H9 (cell line): Measurements from ENCODE around the gene NSUN6. TPM values are rescaled to one million over a fixed set of nuclear protein-coding genes. Genes with fewer than 3 reads are reported as not detected.

Source experiments
- DNase-seq: peaks from one replicate; pipeline ENCODE4 v3.0.0-alpha.2; 2017
- H2AFZ ChIP-seq: one replicate; pipeline ENCODE4 v1.6.1; 2013; ENCODE audit warnings: mild to moderate bottlenecking, low read length, control low read depth, moderate library complexity
- H2AK5ac ChIP-seq: 2 replicates; pipeline ENCODE4 v1.6.1; 2013; ENCODE audit warnings: low read length, control low read depth, mixed read lengths; ENCODE audit not compliant: insufficient read length
- H2BK120ac ChIP-seq: one replicate; pipeline ENCODE4 v1.6.1; 2013; ENCODE audit warnings: low read depth, mild to moderate bottlenecking, low read length, control low read depth, inconsistent platforms; ENCODE audit not compliant: poor library complexity, severe bottlenecking
- H2BK12ac ChIP-seq: 2 replicates; pipeline ENCODE4 v1.6.1; 2013; ENCODE audit warnings: low read length, control low read depth, mixed read lengths, low read depth; ENCODE audit not compliant: insufficient read length
- H2BK15ac ChIP-seq: 2 replicates; pipeline ENCODE4 v1.6.1; 2013; ENCODE audit warnings: low read depth, low read length, control low read depth
- H2BK20ac ChIP-seq: one replicate; pipeline ENCODE4 v1.6.1; 2013; ENCODE audit warnings: low read depth, mild to moderate bottlenecking, low read length, control low read depth, inconsistent platforms; ENCODE audit not compliant: poor library complexity, severe bottlenecking
- H2BK5ac ChIP-seq: 2 replicates; pipeline ENCODE4 v1.6.1; 2013; ENCODE audit warnings: low read length, control low read depth, mixed read lengths; ENCODE audit not compliant: insufficient read length
- H3K14ac ChIP-seq: 2 replicates; pipeline ENCODE4 v1.6.1; 2013; ENCODE audit warnings: low read length, control low read depth; ENCODE audit not compliant: insufficient read depth
- H3K18ac ChIP-seq: 2 replicates; pipeline ENCODE4 v1.6.1; 2013; ENCODE audit warnings: low read depth, mild to moderate bottlenecking, mixed read lengths, low read length, control low read depth; ENCODE audit not compliant: insufficient read length
- H3K23ac ChIP-seq: 2 replicates; pipeline ENCODE4 v1.6.1; 2013; ENCODE audit warnings: low read length, control low read depth, mixed read lengths, low read depth; ENCODE audit not compliant: insufficient read length
- H3K23me2 ChIP-seq: 2 replicates; pipeline ENCODE4 v1.6.1; 2013; ENCODE audit warnings: low read depth, mild to moderate bottlenecking, mixed read lengths, low read length, control low read depth; ENCODE audit not compliant: insufficient read length, poor library complexity, severe bottlenecking
- H3K27ac ChIP-seq: 2 replicates; pipeline ENCODE4 v1.5.1; 2013; ENCODE audit warnings: low read length, control low read depth, mixed read lengths, low read depth; ENCODE audit not compliant: insufficient read length
- H3K27me3 ChIP-seq: 2 replicates; pipeline ENCODE4 v1.6.1; 2013; ENCODE audit warnings: low read length, control low read depth, inconsistent platforms; ENCODE audit not compliant: insufficient read depth
- H3K4ac ChIP-seq: 2 replicates; pipeline ENCODE4 v1.6.1; 2013; ENCODE audit warnings: low read depth, mild to moderate bottlenecking, control low read depth, inconsistent platforms, low read length, moderate library complexity
- H3K4me1 ChIP-seq: 2 replicates; pipeline ENCODE4 v1.6.1; 2013; ENCODE audit warnings: low read length, control low read depth, inconsistent platforms; ENCODE audit not compliant: insufficient read depth
- H3K4me2 ChIP-seq: 2 replicates; pipeline ENCODE4 v1.6.1; 2013; ENCODE audit warnings: low read length, control low read depth, mixed read lengths; ENCODE audit not compliant: insufficient read length, insufficient read depth
- H3K56ac ChIP-seq: 2 replicates; pipeline ENCODE4 v1.6.1; 2013; ENCODE audit warnings: low read depth, mild to moderate bottlenecking, mixed read lengths, low read length, control low read depth; ENCODE audit not compliant: insufficient read length
- H3K79me1 ChIP-seq: 2 replicates; pipeline ENCODE4 v1.6.1; 2013; ENCODE audit warnings: low read depth, mild to moderate bottlenecking, moderate library complexity, low read length, control low read depth, inconsistent platforms; ENCODE audit not compliant: insufficient read depth, poor library complexity, severe bottlenecking
- H3K79me2 ChIP-seq: 2 replicates; pipeline ENCODE4 v1.6.1; 2013; ENCODE audit warnings: low read length, control low read depth, inconsistent platforms; ENCODE audit not compliant: insufficient read depth
- H3K9ac ChIP-seq: 2 replicates; pipeline ENCODE4 v1.6.1; 2013; ENCODE audit warnings: low read length, control low read depth, mixed read lengths; ENCODE audit not compliant: insufficient read length; ENCODE audit errors: extremely low read depth
- H3K9me3 ChIP-seq: one replicate; pipeline ENCODE4 v1.6.1; 2013; ENCODE audit warnings: low read depth, low read length, inconsistent platforms; ENCODE audit not compliant: control insufficient read depth
- H3T11ph ChIP-seq: one replicate; pipeline ENCODE4 v1.6.1; 2013; ENCODE audit warnings: mild to moderate bottlenecking, low read length, control low read depth, inconsistent platforms
- H4K20me1 ChIP-seq: one replicate; pipeline ENCODE4 v1.6.1; 2013; ENCODE audit not compliant: control insufficient read depth, insufficient read length, insufficient read depth
- H4K5ac ChIP-seq: 2 replicates; pipeline ENCODE4 v1.6.1; 2013; ENCODE audit warnings: low read depth, mild to moderate bottlenecking, mixed read lengths, low read length, control low read depth; ENCODE audit not compliant: insufficient read length
- H4K8ac ChIP-seq: replicated peaks from 2 replicates; pipeline ENCODE4 v1.6.1; 2013; ENCODE audit warnings: low read length, control low read depth, mixed read lengths, low read depth; ENCODE audit not compliant: insufficient read length
- H4K91ac ChIP-seq: 2 replicates; pipeline ENCODE4 v1.6.1; 2013; ENCODE audit warnings: low read depth, mild to moderate bottlenecking, moderate library complexity, mixed read lengths, low read length, control low read depth; ENCODE audit not compliant: insufficient read length
- H3K27ac Mint-ChIP-seq, 3 experiments: 2 replicates in 2 of 3; 3 replicates in 1 of 3; pipeline ENCODE4 v1.8.0; 2020 to 2021; ENCODE audit warnings: mixed read lengths in 3 of 3, mild to moderate bottlenecking in 1 of 3, moderate library complexity in 1 of 3
- H3K27me3 Mint-ChIP-seq: 2 replicates; pipeline ENCODE4 v1.8.0; 2021; ENCODE audit warnings: low read depth, mild to moderate bottlenecking, moderate library complexity, mixed read lengths
- H3K36me3 Mint-ChIP-seq, 3 experiments: 2 replicates in 2 of 3; 3 replicates in 1 of 3; pipeline ENCODE4 v1.8.0; 2020 to 2021; ENCODE audit warnings: low read depth in 3 of 3, mixed read lengths in 3 of 3; ENCODE audit not compliant: insufficient read depth in 1 of 3
- H3K4me1 Mint-ChIP-seq, 2 experiments: 2 replicates each; pipeline ENCODE4 v1.8.0; 2020; ENCODE audit warnings: mixed read lengths in 2 of 2
- H3K4me3 Mint-ChIP-seq, 2 experiments: 2 replicates in 1 of 2; 3 replicates in 1 of 2; pipeline ENCODE4 v1.8.0; 2020 to 2021; ENCODE audit warnings: mild to moderate bottlenecking in 2 of 2, mixed read lengths in 2 of 2, moderate library complexity in 1 of 2
- H3K9me3 Mint-ChIP-seq, 2 experiments: 2 replicates in 1 of 2; 3 replicates in 1 of 2; pipeline ENCODE4 v1.8.0; 2020; ENCODE audit warnings: mild to moderate bottlenecking in 2 of 2, mixed read lengths in 2 of 2, moderate library complexity in 1 of 2
- CTCF ChIP-seq: fragments of 200-600 bp; sonication (generic); conservative IDR thresholded peaks from 3 replicates; pipeline ENCODE4 v1.8.0; 2021; ENCODE audit warnings: antibody characterized with exemption, mild to moderate bottlenecking
- WGBS: extraction: QIAGEN DNeasy Blood & Tissue Kit; methylation state at CpG from one replicate; pipeline ENCODE4 v1.1.7; 2013; ENCODE audit warnings: missing lambda C conversion rate, low lambda C conversion rate, mixed read lengths; ENCODE audit not compliant: insufficient read length; ENCODE audit errors: extremely low coverage; 5-methylcytosine and 5-hydroxymethylcytosine counted together
- total RNA-seq: library from RNA; stranded (reverse); gene quantifications from 2 replicates; pipeline ENCODE4 v1.2.1, GENCODE V29; 2021

NSUN6 gene
- total RNA-seq, 1 experiment from 2014 or later: 11.9 TPM

- H3K9me3 ChIP-seq: peaks cover 97% of the 10 kb centered on the region
- no peak overlapping the region for H3K27ac ChIP-seq
- no peak for TF ChIP-seq CTCF
- no peak overlapping the region for H4K8ac ChIP-seq
- Mint-ChIP-seq H3K9me3 (no peaks in the 10 kb centered on the region), H3K4me3 (no peak overlapping the region), H3K36me3 (no peaks in the 10 kb centered on the region), H3K27ac (no peak overlapping the region), H3K27me3 (no peaks in the 10 kb centered on the region), H3K4me1 (no peaks in the 10 kb centered on the region)
- no peak overlapping the region for H3K18ac ChIP-seq
- no peaks in the 10 kb centered on the region for H3K79me2 ChIP-seq
- no peak overlapping the region for H4K5ac ChIP-seq
- no peak overlapping the region for H2BK120ac ChIP-seq
- WGBS: 100% methylated on average over 5 of the region's 5 CpGs
- no peak overlapping the region for H3T11ph ChIP-seq
- H3K27me3 ChIP-seq: no peaks in the 10 kb centered on the region
- H2BK5ac ChIP-seq: no peak overlapping the region
- H2AFZ ChIP-seq: no peak overlapping the region
- peak overlapping the region; percentile 80 for H2AK5ac ChIP-seq
- no peak overlapping the region for H2BK15ac ChIP-seq
- H3K14ac ChIP-seq: no peak overlapping the region
- H3K4me1 ChIP-seq: no peaks in the 10 kb centered on the region
- H3K4me2 ChIP-seq: no peak overlapping the region
- DNase-seq: no peak
- no peak overlapping the region for H3K9ac ChIP-seq
- H3K79me1 ChIP-seq: no peaks in the 10 kb centered on the region
- H4K20me1 ChIP-seq: no peaks in the 10 kb centered on the region
- H3K4ac ChIP-seq: no peak overlapping the region
- H2BK20ac ChIP-seq: no peak overlapping the region
- no peak overlapping the region for H3K56ac ChIP-seq
- H3K23ac ChIP-seq: no peak overlapping the region
- H4K91ac ChIP-seq: no peak overlapping the region
- H2BK12ac ChIP-seq: no peak overlapping the region
- no peaks in the 10 kb centered on the region for H3K23me2 ChIP-seq
These were observed 86.4 kb downstream of the NSUN6 start for GRCh38 chr10:18565006-18565405.
